Progenitor cell of endocrine pancreas (in vitro differentiated cells): ENCODE measurements around the gene CCN5. TPM values are rescaled to one million over a fixed set of nuclear protein-coding genes. Genes with fewer than 3 reads are reported as not detected.
A peak's percentile ranks its signal among the peaks of the same experiment; 100 is the strongest.
"Not testable (repeated sequence)": the region's sequence is repeated elsewhere in the genome, so short reads cannot be mapped to it uniquely, and the experiment has no call there.

Experiments
- DNase-seq: peaks from one replicate; pipeline ENCODE4 v3.0.0; 2021; ENCODE audit warnings: low spot score; ENCODE audit not compliant: unreplicated experiment
- H3K27ac Mint-ChIP-seq: 2 replicates; pipeline ENCODE4 v1.8.0; 2021; ENCODE audit warnings: mild to moderate bottlenecking, moderate library complexity, mixed read lengths
- H3K27me3 Mint-ChIP-seq: 2 replicates; pipeline ENCODE4 v1.8.0; 2021; ENCODE audit warnings: mixed read lengths
- H3K36me3 Mint-ChIP-seq: 2 replicates; pipeline ENCODE4 v1.8.0; 2022; ENCODE audit warnings: mixed read lengths; ENCODE audit not compliant: insufficient read depth
- H3K4me1 Mint-ChIP-seq: 2 replicates; pipeline ENCODE4 v1.8.0; 2021; ENCODE audit warnings: low read depth, mixed read lengths
- H3K4me3 Mint-ChIP-seq: 2 replicates; pipeline ENCODE4 v1.8.0; 2021; ENCODE audit warnings: low read depth, mild to moderate bottlenecking, moderate library complexity, mixed read lengths
- H3K9me3 Mint-ChIP-seq: 2 replicates; pipeline ENCODE4 v1.8.0; 2021; ENCODE audit warnings: low read depth, mixed read lengths
- long read RNA-seq: library from polyadenylated mRNA; unstranded; transcript quantifications from one replicate; pipeline ENCODE4 v2.0.0, GENCODE V29; 2020
- total RNA-seq: library from RNA; stranded (reverse); gene quantifications from 2 replicates; pipeline ENCODE4 v1.2.1, GENCODE V29; 2021
- TF ChIP-seq, protein P1 (sequence below): fragments of 200-600 bp; sonication (generic); IDR thresholded peaks from one replicate; pipeline ENCODE4 v1.5.0; 2021; ENCODE audit warnings: antibody characterized with exemption, mild to moderate bottlenecking; ENCODE audit not compliant: unreplicated experiment

The CCN5 gene, protein sequence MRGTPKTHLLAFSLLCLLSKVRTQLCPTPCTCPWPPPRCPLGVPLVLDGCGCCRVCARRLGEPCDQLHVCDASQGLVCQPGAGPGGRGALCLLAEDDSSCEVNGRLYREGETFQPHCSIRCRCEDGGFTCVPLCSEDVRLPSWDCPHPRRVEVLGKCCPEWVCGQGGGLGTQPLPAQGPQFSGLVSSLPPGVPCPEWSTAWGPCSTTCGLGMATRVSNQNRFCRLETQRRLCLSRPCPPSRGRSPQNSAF
- total RNA-seq, result not detected in 2 replicates
- long read RNA-seq, result 0 reads

DNA sequence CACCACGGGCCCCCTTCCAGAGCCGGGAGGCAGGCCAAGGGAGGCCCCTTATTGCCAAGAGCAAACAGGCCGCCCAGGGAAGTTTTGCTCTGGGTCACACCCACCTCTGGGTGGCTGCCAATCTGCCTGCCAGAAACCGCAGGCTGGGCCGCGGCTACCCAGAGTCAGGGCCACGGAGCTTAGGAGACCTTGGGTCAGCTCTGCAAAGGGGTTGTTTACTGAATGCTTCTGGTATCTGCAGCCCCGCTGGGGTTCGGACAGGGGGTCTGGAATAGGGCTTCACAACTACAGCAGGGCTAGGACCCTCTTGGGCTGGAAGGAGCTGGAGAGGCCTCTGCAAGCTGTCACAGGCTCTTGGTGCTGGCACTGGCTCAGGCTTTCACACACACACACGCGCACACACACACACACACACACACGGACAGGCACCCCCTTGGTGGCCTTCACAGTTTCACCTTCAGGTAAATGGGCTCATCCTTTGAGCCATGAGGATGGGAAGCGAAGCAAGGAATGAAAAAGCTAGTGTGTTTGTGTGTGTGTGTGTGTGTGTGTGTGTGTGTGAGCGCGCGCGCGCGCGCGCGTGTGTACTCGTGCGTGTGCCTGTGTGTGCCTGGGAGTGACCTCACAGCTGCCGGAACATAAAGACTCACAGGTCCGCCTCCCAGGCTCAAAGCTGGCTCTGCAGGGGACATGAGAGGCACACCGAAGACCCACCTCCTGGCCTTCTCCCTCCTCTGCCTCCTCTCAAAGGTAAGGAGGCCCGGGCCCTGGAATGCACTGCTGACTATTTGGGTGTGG lies at the start of gene CCN5:
CCN5 (plus strand) TSS at position 669 of the 798 bp plus-strand sequence; CDS start at position 691, 22 bp downstream.
- H3K4me1 Mint-ChIP-seq, result no peaks in the 10 kb centered on the region
- H3K27ac Mint-ChIP-seq, result peak within 1 kb of the TSS; percentile 53
- TF ChIP-seq, protein P1, sequence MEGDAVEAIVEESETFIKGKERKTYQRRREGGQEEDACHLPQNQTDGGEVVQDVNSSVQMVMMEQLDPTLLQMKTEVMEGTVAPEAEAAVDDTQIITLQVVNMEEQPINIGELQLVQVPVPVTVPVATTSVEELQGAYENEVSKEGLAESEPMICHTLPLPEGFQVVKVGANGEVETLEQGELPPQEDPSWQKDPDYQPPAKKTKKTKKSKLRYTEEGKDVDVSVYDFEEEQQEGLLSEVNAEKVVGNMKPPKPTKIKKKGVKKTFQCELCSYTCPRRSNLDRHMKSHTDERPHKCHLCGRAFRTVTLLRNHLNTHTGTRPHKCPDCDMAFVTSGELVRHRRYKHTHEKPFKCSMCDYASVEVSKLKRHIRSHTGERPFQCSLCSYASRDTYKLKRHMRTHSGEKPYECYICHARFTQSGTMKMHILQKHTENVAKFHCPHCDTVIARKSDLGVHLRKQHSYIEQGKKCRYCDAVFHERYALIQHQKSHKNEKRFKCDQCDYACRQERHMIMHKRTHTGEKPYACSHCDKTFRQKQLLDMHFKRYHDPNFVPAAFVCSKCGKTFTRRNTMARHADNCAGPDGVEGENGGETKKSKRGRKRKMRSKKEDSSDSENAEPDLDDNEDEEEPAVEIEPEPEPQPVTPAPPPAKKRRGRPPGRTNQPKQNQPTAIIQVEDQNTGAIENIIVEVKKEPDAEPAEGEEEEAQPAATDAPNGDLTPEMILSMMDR, result no peak
- H3K36me3 Mint-ChIP-seq, result no peaks in the 10 kb centered on the region
- H3K4me3 Mint-ChIP-seq, result no peak within 1 kb of the TSS
- peaks cover 13% of the 10 kb centered on the region for H3K27me3 Mint-ChIP-seq
- DNase-seq, result no peak
- no peaks in the 10 kb centered on the region for H3K9me3 Mint-ChIP-seq

DNA sequence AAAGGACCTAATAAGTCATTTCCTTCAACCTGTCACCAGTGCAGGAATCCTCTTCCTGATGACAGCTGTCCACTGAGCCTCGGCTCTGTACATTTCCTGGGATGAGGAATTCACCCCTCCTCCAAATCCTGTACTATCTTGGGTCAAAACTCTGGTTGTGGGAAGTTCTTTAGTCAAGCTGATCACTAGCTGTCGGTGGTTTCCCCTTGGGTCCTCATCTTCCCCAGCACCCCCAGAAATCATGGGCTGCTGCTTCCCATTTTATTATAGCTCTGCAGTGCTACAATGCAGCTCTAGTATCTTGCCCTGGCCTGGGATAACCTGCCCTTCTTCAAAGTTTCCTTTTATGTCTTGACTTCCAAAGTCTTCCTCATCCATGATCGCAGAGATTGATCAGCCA lies 49.1 kb upstream of the CCN5 start:
- no peak overlapping the region for H3K27ac Mint-ChIP-seq
- no peak for DNase-seq
- no peak overlapping the region for H3K4me3 Mint-ChIP-seq
- TF ChIP-seq, protein P1, result no peak
- no peaks in the 10 kb centered on the region for H3K9me3 Mint-ChIP-seq
- no peaks in the 10 kb centered on the region for H3K36me3 Mint-ChIP-seq
- peaks cover 9% of the 10 kb centered on the region for H3K27me3 Mint-ChIP-seq
- H3K4me1 Mint-ChIP-seq, result no peaks in the 10 kb centered on the region

DNA sequence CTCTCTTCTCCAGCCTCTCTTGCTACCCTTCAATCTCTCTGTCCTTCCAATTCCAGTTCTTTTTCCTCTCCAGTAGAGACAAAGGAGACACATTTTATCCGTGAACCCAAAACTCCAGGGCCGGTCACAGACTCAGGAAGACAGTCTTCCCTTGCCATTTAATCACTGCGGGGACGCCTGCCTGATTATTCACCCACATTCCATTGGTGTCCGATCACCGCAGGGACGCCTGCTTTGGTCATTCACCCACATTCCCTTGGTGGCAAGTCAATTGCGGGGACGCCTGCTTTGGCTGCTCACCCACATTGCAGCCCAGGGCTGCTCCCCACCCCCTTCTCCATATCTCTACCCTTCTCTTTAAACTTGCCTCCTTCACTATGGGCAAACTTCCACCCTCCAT lies 44.3 kb upstream of the CCN5 start:
- not testable (repeated sequence) for H3K4me3 Mint-ChIP-seq, H3K36me3 Mint-ChIP-seq, H3K4me1 Mint-ChIP-seq, H3K27ac Mint-ChIP-seq, DNase-seq, H3K9me3 Mint-ChIP-seq
- peaks cover 13% of the 10 kb centered on the region for H3K27me3 Mint-ChIP-seq

DNA sequence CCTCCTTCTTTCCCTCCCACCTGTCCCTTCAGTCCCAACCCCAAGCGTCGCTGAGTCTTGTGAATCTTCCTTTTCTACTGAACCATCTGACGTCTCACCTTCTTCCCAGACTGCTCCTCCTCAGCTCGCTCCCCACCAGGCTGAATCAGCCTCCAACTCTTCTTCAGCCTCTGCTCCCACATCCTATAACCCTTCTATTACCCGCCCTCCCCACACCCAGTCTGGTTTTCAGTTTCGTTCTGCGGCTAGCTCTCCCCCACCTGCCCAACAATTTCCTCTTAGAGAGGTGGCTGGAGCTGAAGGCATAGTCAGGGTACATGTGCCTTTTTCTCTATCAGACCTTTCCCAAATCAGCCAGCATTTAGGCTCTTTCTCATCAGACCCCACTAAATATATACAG lies 43.6 kb upstream of the CCN5 start:
- H3K4me3 Mint-ChIP-seq, result not testable (repeated sequence)

DNA sequence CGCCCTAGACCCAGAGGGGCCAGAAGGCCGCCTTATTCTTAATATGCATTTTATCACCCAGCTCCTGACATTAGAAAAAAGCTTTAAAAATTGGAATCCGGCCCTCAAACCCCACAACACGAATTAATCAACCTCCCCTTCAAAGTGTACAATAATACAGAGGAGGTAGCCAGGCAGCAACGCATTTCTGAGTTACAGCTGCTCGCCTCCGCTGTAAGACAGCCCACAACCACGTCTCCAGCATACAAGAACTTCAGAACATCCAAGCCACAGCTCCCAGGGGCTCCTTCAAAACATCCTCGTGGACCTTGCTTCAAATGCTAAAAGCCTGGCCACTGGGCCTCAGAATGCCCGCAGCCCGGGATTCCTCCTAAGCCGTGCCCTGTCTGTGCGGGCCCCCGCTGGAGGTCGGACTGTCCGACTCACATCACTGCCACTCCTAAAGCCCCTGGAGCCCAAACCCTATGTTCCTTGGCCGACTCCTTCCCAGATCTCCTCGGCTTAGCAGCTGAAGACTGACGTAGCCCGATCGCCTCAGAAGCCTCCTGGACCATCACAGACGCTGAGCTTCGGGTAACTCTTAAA lies 42.8 kb upstream of the CCN5 start:
- H3K27me3 Mint-ChIP-seq, H3K36me3 Mint-ChIP-seq, H3K27ac Mint-ChIP-seq, H3K4me1 Mint-ChIP-seq, DNase-seq, H3K4me3 Mint-ChIP-seq, H3K9me3 Mint-ChIP-seq: not testable (repeated sequence)

More for the DNA sequence above, 43.6 kb upstream of the CCN5 start:
- not testable (repeated sequence) for DNase-seq, H3K27ac Mint-ChIP-seq, H3K4me1 Mint-ChIP-seq, H3K9me3 Mint-ChIP-seq, H3K36me3 Mint-ChIP-seq, H3K27me3 Mint-ChIP-seq

DNA sequence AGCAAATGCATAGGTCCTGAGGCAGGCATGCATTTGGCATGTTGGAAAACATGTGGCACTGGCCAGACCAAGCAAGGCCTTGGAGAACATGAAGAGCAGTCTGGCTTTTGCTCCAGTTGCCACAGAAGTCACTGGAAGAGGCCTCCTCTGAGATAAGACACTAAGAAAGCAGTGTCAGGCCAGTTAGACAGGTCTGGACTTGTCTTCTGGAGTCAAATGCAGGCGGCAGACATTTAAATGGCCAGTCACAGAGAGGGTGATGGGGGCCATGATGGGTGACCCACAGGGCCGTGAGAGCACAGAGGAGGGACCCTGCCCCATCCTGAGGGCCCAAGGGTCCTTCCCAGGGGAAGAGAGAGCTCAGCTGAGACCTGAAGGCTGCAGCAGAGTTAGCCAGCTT lies 36.9 kb upstream of the CCN5 start:
- no peaks in the 10 kb centered on the region for H3K36me3 Mint-ChIP-seq
- TF ChIP-seq, protein P1, result no peak
- no peak for DNase-seq
- no peaks in the 10 kb centered on the region for H3K27me3 Mint-ChIP-seq
- peaks cover 3% of the 10 kb centered on the region for H3K4me1 Mint-ChIP-seq
- H3K9me3 Mint-ChIP-seq, result no peaks in the 10 kb centered on the region
- no peak overlapping the region for H3K27ac Mint-ChIP-seq
- H3K4me3 Mint-ChIP-seq, result no peak overlapping the region
